ENCODE data around the gene SRRT.

The SRRT gene, protein sequence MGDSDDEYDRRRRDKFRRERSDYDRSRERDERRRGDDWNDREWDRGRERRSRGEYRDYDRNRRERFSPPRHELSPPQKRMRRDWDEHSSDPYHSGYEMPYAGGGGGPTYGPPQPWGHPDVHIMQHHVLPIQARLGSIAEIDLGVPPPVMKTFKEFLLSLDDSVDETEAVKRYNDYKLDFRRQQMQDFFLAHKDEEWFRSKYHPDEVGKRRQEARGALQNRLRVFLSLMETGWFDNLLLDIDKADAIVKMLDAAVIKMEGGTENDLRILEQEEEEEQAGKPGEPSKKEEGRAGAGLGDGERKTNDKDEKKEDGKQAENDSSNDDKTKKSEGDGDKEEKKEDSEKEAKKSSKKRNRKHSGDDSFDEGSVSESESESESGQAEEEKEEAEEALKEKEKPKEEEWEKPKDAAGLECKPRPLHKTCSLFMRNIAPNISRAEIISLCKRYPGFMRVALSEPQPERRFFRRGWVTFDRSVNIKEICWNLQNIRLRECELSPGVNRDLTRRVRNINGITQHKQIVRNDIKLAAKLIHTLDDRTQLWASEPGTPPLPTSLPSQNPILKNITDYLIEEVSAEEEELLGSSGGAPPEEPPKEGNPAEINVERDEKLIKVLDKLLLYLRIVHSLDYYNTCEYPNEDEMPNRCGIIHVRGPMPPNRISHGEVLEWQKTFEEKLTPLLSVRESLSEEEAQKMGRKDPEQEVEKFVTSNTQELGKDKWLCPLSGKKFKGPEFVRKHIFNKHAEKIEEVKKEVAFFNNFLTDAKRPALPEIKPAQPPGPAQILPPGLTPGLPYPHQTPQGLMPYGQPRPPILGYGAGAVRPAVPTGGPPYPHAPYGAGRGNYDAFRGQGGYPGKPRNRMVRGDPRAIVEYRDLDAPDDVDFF

DNA sequence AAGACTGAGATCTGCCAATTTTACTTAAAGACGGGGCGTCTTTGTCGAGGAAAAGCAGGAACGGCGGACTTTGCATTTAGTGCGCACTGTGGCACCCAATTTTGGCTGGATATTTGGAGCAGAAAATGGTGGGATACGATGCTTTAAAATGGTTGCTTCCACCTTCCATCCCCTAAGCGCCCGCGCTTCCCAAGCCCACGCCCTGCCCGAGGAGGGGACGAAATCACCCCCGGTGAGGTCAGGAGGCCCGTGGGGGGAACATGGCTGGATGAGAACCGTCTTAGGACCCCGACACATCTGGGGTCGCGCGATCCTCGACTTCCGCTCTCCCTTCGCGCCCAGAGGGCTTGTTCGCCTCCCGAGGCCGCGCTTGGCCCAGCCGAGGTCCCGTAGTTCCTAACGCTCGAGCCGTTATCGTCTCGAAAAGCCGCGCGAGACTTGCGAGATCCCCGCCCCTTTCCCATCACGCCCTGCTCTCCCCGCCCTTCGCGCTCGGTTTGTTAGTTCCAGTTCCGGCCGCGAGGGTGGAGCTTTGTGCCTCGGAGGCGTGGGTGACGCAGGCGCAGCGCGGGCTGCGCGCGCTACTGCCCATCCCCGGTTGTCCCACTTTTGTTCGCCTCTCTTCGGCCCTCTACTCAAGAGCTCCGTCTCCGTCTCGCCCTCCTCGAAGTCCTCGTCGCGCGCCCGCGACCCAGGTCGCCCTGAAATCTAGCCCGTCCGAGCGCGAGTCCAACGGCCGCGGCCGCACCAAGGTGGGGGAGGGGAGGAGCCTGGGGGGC, at the start of gene SRRT:
TSS of gene SRRT (plus strand) at position 527 of the 779 bp plus-strand sequence. CDS start 488 bp downstream, outside the sequence.
- DNase-seq = peak; percentile 100

DNA sequence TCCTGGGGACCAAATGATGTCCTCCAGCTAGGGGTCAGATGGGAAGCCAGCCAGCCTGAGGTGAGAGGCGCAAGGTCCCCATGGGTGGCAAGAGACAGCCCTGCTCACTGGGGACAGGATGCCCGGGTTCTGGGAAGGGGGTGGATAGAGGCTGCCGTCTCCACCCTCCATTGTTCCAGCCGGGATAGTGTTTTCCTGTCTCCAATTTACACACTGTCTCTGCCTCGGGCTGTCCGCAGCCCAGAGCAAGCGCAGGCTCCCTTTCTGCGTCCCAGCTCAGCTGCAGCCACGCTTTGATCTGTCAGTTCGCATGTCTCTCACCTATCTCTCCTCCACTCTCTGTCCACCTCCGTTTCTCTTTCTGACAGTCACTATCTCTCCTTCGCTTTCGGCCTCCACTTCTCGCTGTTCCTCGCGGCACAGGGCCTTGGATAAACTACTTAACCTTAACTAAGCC, 49.7 kb upstream of the SRRT start:
- DNase-seq = no peak

DNA sequence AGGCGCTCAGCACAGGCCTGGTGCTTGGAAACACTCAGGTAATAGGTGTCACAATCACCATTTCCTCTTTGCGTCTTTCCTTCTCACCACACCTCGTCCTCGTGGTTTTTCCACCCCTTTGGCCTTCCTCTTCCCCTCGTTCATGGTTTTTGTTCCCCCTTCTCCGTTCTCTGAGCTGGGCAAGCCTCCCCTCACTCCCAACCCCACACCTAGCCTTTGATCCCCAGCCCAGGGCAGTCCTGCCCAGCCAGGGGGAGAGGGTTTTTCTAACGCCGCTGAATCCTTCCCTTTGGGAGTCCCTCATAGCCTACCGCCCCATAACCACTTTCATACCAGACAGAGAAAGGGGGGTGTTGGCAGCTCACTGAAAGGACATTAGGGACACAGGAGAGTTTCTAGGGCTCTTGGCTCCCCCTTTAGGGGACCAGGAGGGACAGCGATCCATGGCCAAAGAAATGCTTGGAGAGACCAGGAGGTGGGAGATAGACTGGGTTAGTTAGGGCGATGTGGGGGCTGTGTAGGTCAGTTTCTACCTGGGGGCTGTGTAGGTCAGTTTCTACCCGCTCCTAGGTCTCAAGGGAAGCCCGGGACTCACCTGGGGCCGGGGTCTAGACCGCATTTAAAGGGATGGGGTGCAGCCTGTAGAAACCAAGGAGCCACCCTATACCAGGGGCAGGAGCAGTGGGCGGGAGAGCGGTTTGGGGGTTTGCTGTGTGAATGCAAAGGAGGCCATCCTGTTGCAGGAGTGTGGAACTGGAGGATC, 49.0 kb upstream of the SRRT start:
- DNase-seq = no peak

DNA sequence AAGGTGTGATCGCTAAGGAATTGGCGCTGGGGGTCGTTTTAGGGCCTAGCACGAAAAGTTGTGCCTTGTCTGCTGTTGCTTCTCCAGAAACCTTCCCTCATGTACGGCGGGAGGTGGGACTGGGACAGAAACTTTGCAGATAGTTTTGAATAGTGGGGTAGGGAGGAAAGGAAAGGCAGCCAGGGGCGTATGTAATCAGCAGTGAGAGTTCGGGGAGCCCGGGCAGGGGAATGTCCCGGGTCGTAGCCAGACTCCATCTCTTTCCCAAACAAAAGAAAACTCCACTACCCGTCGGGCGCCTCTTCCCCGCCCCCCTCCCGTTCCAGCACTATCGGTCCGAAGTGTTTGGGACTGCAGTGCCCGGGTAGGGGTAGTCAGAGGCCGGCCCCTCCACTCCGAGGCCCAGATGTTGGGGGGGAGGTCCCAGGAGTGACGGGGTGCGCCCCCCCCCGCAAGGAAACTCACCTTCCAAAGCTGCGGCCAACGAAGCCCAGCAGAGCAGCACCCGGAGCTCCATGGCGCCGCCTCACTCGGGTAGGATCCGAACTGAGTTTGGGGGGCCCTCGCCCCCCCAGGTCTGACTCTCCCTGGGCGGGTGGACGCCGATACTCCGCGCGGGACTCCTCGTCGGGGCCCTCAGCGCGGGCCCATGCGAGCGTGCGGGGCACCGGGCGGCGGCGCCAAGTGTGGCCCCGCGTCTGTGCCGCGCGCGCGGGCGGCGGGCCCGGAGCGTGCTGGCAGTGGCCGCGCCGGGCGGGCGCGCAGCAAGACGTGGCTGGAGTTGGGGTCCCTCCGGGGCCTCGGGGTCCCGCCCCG, 48.2 kb upstream of the SRRT start:
- DNase-seq = no peak

DNA sequence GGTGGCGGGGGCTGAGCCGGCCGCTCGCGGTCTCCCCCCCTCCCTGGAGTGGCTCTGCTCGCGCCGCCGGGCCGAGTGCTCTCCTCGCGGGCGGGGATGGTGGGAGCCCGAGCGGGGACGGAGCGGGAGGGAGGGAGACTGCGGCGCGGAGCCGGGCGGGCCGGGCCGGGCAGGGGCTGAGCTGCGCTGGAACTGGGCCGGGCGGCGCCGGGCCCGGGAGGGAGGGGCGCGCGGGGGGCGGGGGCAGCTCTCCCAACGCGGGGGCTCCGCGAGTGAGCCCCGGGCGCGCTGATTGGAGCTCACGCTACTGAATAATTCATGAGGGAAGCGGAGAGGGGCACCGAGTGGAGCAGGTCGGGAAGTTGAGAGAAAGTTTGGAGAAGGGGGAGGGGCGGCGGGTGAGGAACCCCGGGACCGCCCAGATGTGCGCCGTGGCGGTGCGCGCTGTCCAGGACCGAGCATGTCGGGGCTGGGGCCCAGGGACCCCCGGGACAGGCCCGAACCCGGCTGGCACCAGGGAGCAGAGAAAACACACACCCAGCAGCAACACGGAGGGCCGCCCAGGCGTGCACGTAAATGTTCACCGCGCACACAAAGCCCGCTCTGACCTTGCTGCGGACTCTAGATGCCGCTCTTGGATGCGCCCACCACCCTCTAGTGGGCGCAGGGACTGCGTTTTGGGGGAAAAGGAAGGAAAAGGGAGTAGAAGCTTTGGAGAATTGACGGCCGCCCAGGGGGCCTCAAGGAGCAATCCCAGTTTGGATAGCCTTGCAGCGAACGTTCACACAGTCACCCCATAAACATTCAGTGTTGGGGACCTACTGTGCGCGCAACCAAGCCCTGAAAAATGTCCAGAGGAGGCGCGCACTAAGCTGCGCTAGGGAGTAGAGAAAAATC, 47.3 kb upstream of the SRRT start, which contains the start of gene EPHB4:
TSS of gene EPHB4 (minus strand) at position 194 of the 897 bp plus-strand sequence. CDS start 493 bp downstream, outside the sequence.
- DNase-seq = no peak

DNA sequence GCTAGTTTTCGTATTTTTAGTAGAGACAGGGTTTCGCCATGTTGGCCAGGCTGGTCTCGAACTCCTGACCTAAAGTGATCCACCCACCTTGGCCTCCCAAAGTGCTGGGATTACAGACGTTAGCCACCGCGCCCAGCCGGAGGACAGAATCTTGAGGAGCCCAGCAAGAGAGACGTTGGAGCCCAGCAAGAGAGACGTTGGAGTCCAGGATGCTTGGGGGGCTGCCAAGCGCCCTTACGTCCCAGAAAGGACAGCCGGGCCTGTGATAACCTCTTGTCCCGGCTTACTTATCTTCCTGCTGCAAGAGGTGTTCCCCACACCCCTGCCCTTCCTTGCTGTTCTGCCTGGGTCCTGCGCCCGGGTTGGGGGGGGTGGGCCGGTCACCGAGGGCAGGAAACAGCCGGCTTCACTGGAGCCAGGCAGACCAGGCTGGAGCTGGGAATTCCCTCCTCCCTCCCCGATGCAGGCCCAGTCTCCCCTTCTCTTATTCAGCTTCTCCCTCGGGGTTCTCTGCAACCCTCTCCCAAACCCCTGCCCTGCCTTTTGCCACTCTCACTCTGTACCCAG, 45.7 kb upstream of the SRRT start:
- DNase-seq = no peak

DNA sequence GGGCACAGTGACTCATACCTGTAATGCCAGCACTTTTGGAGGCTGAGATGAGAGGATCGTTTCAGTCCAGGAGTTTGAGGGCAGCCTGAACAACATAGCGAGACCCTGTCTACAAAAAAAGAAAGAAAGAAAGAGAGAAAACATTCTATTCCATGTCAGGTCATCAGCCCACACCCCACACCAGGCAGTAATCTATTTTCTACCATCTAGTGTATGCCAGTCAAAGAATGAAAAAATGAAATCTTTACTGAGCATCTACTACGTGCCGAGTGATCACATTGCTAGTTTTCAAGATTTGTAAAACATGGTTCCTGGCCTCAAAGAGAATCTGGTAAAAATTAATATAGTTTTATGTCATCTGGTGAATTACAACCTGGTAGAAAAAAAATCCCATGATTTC, 44.5 kb upstream of the SRRT start:
- no peak for DNase-seq

DNA sequence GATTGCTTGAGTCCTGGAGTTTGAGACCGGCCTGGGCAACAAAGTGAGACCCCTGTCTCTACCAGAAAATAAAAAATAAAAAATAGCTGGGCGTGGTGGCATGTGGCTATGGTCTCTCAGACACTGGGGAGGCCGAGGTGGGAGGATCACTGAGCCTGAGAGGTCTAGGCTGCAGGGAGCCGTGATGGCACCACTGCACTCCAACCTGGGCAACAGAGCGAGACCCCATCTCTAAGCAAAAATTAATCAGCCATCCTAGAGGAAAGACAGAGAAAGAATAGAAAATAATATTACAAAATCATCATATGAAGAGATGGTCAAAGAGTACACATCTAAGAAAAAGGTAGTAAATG, 42.6 kb upstream of the SRRT start:
- no peak for DNase-seq

DNA sequence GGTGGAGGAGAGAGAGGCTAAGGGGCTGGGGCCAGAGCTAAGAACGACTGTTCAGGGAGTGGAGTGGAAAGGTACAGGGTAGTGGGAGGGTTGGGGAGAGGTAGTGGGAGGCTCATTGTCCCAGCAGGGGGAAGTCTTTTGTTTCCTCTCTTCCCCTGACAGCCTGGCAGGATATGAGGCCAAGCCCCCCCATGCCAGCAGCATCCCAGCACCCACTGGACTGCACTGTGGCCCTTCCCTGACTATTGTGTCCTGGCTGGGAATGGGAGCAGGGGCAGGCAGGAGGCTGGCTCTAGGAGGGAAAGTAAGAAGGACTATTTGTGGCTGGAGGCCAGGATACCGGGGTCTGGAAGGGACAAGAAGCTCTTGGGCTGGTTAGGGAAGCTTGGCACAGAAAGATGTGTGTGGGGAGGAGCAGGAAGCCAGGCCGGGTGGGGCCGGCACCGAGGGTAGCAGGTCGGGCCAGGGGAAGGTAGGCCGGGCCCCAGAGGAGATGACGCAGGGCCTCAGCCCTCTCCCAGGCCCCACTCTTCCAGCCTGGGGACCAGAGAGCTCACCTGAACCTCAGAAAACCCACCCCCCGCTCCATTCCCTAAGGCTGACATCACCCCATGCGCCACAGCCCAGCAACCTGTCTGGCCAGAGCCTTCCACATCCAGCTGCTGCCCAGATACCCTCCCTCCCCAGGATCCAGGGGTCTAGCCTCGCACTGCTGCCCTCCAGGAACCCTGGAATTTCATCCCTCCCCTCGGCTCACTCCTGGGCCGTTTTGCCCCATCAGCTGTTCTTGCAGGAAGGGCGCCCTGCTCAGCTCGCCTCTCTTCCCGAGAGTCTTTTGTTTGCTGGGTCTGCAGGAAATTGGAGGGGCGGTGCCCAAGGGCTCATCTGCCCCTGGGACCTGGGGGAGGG, 38.7 kb upstream of the SRRT start:
- DNase-seq = no peak

DNA sequence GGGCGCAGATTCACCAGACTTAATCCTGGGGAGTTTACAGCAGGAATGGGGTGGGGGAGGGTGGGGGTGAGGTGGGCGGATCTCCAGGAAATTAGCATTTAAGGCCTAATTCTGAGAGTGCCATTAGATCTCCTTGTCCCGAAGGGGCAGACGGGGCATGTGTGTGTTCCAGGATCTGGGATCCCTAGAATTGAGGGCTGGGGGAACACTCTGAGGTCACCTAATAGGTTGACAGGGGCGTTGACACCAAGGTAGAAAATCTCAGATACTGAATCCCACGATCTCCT, 38.1 kb upstream of the SRRT start:
- DNase-seq = no peak

DNA sequence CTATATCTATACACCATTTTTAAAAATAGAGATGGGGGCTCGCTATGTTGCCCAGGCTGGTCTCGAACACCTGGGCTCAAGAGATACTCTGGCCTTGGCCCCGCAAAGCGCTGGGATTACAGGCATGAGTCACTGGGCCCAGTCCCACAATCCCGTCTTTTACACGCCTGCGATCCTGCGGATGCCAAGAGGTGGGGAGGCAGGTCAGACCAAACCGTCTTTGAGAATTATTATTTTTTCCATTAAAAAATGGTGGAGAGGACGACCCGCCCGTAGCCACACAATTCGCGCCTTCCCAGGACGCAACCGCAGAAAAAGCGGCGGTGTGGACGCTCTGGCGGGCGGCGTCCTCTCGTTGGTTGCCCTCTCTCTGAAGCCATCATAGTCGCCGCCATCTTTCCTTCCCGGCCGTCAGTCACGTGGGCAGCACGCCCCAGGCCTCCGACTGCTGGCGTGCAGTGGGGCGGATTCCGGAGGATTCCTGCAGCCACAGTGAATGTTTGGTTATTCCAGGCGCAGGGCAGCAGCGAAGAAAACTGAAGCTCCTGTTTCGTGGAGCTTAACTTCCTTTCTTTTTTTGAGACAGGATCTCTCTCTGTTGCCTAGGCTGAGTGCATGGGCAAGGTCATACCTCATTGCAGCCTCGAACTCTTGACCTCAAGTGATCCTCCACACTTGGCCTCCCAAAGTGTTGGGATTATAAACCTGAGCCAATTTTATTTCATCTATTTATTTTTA, 37.6 kb upstream of the SRRT start:
- DNase-seq = peak; percentile 68

DNA sequence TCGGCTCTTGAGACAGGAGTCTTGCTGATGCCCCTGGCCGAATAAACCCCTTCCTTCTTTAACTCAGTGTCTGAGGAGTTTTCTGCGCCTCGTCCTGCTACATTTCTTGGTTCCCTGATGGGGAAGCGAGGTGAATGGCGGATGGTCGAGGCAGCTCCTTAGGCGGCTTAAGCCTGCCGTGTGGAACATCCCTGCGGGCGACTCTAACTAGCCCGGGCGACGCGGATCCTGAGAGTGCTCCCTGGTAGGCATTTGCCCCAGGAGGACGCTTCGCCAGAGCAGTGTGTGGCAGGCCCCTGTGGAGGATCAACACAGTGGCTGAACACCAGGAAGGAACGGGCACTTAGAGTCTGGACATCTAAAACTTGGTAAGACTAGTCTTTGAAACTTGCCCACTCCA, 35.5 kb upstream of the SRRT start:
- no peak for DNase-seq

DNA sequence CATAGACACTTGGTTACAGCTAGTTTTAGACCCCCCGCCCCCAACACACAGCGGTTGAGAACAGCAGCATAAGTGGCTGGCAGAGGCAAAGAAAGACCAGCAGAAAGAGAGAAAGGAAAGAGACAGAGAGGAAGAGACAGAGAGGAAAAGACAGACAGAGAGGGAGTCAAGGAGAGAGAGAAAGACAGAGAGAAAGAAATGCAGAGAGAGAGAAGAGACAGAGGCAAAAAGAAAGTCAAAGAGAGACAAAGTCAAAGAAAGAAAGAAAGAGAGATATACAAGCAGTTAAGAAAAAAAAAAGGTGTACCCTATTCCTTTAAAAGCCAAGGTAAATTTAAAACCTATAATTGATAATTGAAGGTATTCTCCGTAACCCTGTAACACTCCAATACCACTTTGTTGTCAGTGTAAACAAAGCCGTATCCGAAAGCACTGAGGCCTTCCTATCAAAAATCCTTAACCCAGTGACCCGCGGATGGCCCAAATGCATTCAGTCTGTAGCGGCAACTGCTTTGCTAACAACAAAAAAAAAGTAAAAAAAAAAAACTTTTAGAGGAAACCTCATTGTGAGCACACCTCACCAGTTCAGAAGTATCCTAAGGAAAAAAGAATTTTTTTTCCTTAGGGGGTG, 34.3 kb upstream of the SRRT start:
- no peak for DNase-seq

DNA sequence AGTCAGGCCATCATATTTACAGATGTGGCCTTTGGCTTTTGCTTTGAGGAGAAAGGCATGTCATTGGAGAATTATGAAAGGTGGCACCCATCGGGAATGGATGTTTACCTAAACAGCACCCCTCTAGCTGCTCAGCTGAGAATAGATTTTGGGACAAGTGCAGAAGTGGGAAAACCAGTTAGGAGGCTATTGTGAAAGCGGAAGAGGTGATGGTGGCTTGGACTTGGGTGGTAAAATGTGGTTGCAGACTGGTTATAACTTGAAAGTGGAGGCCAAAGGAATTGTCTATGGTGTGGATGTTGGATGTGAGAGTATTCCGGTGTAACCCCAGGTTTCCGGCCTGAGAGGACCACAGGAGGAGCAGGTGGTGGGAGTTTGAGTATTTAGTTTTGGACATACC, 27.5 kb upstream of the SRRT start:
- DNase-seq = no peak

DNA sequence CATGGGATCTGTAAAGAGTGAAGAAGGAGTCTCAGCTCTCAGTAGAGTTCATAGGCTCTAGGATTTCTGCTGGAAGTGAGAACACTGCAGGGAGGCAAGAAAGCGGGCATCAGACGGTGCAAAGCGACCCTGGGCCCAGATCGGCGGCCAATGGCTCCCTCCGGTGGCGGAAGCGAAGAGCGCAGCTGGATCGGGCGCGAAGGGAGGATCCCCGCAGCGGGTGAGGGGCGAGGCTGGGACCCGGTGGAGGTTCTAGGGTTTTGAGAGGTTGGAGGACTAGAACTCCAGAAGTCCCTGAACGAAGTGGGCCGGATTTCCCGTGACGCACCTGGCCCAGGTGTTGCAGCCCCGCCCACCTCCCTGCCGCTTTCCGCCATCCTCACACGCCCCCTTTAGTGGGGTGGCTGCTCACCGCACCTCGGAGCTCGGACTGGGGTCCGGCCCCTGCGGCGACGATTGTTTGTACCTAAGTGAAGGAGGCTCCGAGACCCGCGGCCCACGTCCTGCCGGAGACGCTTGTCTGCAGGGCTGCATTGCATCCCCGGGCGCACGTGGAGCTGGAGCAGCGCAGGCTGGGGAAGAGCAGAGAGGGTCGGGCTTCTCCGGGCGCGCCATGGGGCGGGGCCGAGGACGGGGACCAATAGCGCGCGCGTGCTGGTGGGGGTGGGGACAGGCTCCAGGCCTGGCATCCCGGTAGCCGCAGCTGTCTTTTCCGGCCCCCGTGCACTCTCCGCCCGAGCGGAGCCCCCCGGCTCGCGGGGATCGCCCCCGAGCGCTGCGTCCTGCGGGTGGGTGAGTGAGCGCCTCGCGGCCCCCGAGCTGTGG, 22.6 kb upstream of the SRRT start, which contains the start of gene SLC12A9:
TSS of gene SLC12A9 (plus strand) at position 666 of the 825 bp plus-strand sequence. CDS start 1,485 bp downstream, outside the sequence.
- peak; percentile 88 for DNase-seq

DNA sequence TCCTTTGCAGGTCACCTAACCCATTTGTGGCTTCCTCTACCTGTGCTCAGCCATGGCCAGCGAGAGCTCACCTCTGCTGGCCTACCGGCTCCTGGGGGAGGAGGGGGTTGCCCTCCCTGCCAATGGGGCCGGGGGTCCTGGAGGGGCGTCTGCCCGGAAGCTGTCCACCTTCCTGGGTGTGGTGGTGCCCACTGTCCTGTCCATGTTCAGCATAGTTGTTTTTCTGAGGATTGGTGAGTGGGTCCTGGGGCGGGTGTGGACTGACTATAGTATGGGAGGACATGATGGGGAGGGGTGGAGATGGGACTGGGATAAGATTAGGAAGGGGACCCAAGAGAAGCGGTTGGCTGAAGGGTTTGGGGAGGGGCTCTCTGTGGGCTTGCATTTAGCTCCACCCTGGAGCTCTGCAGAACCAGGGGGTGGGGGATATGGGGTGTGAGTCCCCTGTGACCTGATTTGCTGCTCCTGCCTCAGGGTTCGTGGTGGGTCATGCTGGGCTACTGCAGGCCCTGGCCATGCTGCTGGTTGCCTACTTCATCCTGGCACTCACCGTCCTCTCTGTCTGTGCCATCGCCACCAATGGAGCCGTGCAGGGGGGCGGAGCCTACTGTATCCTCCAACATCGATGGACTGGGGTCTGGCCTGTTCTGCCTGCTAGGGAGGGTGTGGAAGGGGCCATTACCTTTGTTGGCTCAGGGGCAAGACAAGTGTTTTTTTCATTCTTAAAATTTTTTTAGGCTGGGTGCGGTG, 20.6 kb upstream of the SRRT start:
- DNase-seq = no peak
